Prostate gland (tissue), 2 donors: ENCODE data around the gene SH3PXD2A.

Experiments
- CTCF ChIP-seq, 4 experiments: fragments of 200-600 bp in 2 of 4; fragments of 450-650 bp in 2 of 4; sonication (generic) in 2 of 4; IDR thresholded peaks; 1 replicate in 3 of 4; 2 replicates in 1 of 4; pipeline ENCODE4 v1.5.1; 2016 to 2019; ENCODE audit warnings: antibody characterized with exemption in 4 of 4, mild to moderate bottlenecking in 2 of 4, moderate library complexity in 2 of 4
- POLR2A ChIP-seq: fragments of 450-650 bp; IDR thresholded peaks from one replicate; pipeline ENCODE4 v1.6.1; 2016; ENCODE audit warnings: antibody characterized with exemption, mild to moderate bottlenecking
- POLR2AphosphoS5 ChIP-seq: sonication (generic); formaldehyde crosslinking; IDR thresholded peaks from one replicate; pipeline ENCODE4 v1.6.1; 2017; ENCODE audit warnings: antibody characterized with exemption

- TF ChIP-seq CTCF (IDR thresholded peaks at IDR 0.05), result no peak
- TF ChIP-seq POLR2A, result peak; percentile 55
- peak; percentile 82 for TF ChIP-seq POLR2AphosphoS5
These were observed 195.6 kb downstream of the SH3PXD2A start for GRCh38 chr10:103659674-103660363.
